IMR-90 (cell line): ENCODE measurements around the gene TPST1. TPM values are rescaled to one million over a fixed set of nuclear protein-coding genes. Genes with fewer than 3 reads are reported as not detected.

Source experiments
- ATAC-seq: fragments of 200-7000 bp; cut with Tn5 transposase; 2 replicates; pipeline ENCODE4 v1.9.1; 2020; ENCODE audit warnings: low read depth, mild to moderate bottlenecking, moderate library complexity
- BruUV-seq: library from RNA; stranded (reverse); fragments of 400-500 nt; replicated peaks from 2 replicates; lab custom pipeline; 2021; lab: Mats Ljungman, UMichigan
- CTCF ChIA-PET: fragments of 300-600 bp; formaldehyde crosslinking; extraction: SDS; loops from one replicate; lab custom pipeline; 2021; ENCODE audit warnings: antibody characterized with exemption; lab: Yijun Ruan, JAX
- POLR2A ChIA-PET: fragments of 300-600 bp; sonication (Branson Sonifier 250); formaldehyde crosslinking; loops from one replicate; lab custom pipeline; 2022; ENCODE audit warnings: antibody characterized with exemption; ENCODE audit not compliant: unreplicated experiment; lab: Charles Lee
- DNase-seq: peaks from one replicate; pipeline ENCODE4 v3.0.0; 2013
- H2AFZ ChIP-seq: replicated peaks from 2 replicates; pipeline ENCODE3; 2013; ENCODE audit warnings: low read length, mild to moderate bottlenecking; ENCODE audit not compliant: poor library complexity
- H2AK5ac ChIP-seq: 2 replicates; pipeline ENCODE4 v1.6.1; 2013; ENCODE audit warnings: low read depth, low read length, inconsistent platforms
- H2AK9ac ChIP-seq: replicated peaks from 2 replicates; pipeline ENCODE3; 2013; ENCODE audit warnings: mild to moderate bottlenecking, low read depth, low read length, moderate library complexity; ENCODE audit not compliant: poor library complexity
- H2BK120ac ChIP-seq: 2 replicates; pipeline ENCODE4 v1.6.1; 2013; ENCODE audit warnings: low read depth, low read length, inconsistent platforms
- H2BK15ac ChIP-seq: 3 replicates; pipeline ENCODE4 v1.6.1; 2013; ENCODE audit warnings: low read depth, low read length, inconsistent platforms
- H2BK20ac ChIP-seq: 2 replicates; pipeline ENCODE4 v1.6.1; 2013; ENCODE audit warnings: low read depth, mild to moderate bottlenecking, inconsistent platforms, low read length, moderate library complexity
- H2BK5ac ChIP-seq: 2 replicates; pipeline ENCODE4 v1.6.1; 2013; ENCODE audit warnings: mild to moderate bottlenecking, low read depth, low read length, inconsistent platforms; ENCODE audit not compliant: poor library complexity, severe bottlenecking
- H3K14ac ChIP-seq: replicated peaks from 2 replicates; pipeline ENCODE4 v1.6.1; 2013; ENCODE audit warnings: low read depth, low read length, inconsistent platforms
- H3K18ac ChIP-seq: 2 replicates; pipeline ENCODE4 v1.6.1; 2013; ENCODE audit warnings: low read depth, low read length, control low read depth
- H3K23ac ChIP-seq: 2 replicates; pipeline ENCODE4 v1.6.1; 2013; ENCODE audit warnings: low read depth, low read length, inconsistent platforms
- H3K27ac ChIP-seq: 2 replicates; pipeline ENCODE4 v1.5.1; 2013; ENCODE audit warnings: mild to moderate bottlenecking, control low read depth, low read length; ENCODE audit not compliant: insufficient read depth
- H3K27me3 ChIP-seq: 2 replicates; pipeline ENCODE4 v1.6.1; 2013; ENCODE audit warnings: low read length; ENCODE audit not compliant: control insufficient read depth, insufficient read depth
- H3K36me3 ChIP-seq: 2 replicates; pipeline ENCODE4 v1.6.1; 2013; ENCODE audit warnings: low read length, mixed read lengths; ENCODE audit not compliant: control insufficient read depth, insufficient read depth
- H3K4ac ChIP-seq: 2 replicates; pipeline ENCODE4 v1.6.1; 2013; ENCODE audit warnings: low read depth, low read length, inconsistent platforms
- H3K4me1 ChIP-seq: 2 replicates; pipeline ENCODE4 v1.6.1; 2013; ENCODE audit warnings: low read length, mixed read lengths; ENCODE audit not compliant: control insufficient read depth, insufficient read depth
- H3K4me2 ChIP-seq: 2 replicates; pipeline ENCODE4 v1.6.1; 2013; ENCODE audit warnings: low read depth, mild to moderate bottlenecking, control low read depth, low read length, moderate library complexity
- H3K4me3 ChIP-seq: 2 replicates; pipeline ENCODE4 v1.5.1; 2013; ENCODE audit warnings: low read depth, mild to moderate bottlenecking, control low read depth, low read length, moderate library complexity; ENCODE audit not compliant: insufficient read depth
- H3K56ac ChIP-seq: 2 replicates; pipeline ENCODE4 v1.6.1; 2013; ENCODE audit warnings: low read length, inconsistent platforms; ENCODE audit not compliant: insufficient read depth; ENCODE audit errors: extremely low read depth
- H3K79me1 ChIP-seq, 2 experiments: 2 replicates each; pipeline ENCODE4 v1.6.1; 2013; ENCODE audit warnings: low read length in 2 of 2, inconsistent platforms in 1 of 2, low read depth in 1 of 2
- H3K9ac ChIP-seq: 2 replicates; pipeline ENCODE4 v1.6.1; 2013; ENCODE audit warnings: low read depth, low read length, control low read depth
- H3K9me1 ChIP-seq: 2 replicates; pipeline ENCODE4 v1.6.1; 2013; ENCODE audit warnings: low read length, inconsistent platforms; ENCODE audit not compliant: insufficient read depth
- H3K9me3 ChIP-seq: 2 replicates; pipeline ENCODE4 v1.6.1; 2013; ENCODE audit warnings: low read length; ENCODE audit not compliant: control insufficient read depth, insufficient read depth
- H4K20me1 ChIP-seq: 2 replicates; pipeline ENCODE4 v1.6.1; 2013; ENCODE audit warnings: low read length, inconsistent platforms; ENCODE audit not compliant: insufficient read depth
- H4K5ac ChIP-seq: 2 replicates; pipeline ENCODE4 v1.6.1; 2013; ENCODE audit warnings: mild to moderate bottlenecking, low read depth, low read length, control low read depth
- H4K8ac ChIP-seq, 2 experiments: 2 replicates each; pipeline ENCODE4 v1.6.1; 2013; ENCODE audit warnings: low read depth in 2 of 2, low read length in 2 of 2, control low read depth in 1 of 2, inconsistent platforms in 1 of 2
- H4K91ac ChIP-seq: 2 replicates; pipeline ENCODE4 v1.6.1; 2013; ENCODE audit warnings: low read depth, low read length, inconsistent platforms; ENCODE audit not compliant: insufficient read depth
- BHLHE40 ChIP-seq: fragments of 150-350 bp; IDR thresholded peaks from 2 replicates; pipeline ENCODE4 v1.6.1; 2016; ENCODE audit warnings: mild to moderate bottlenecking, low read depth, low read length
- CEBPB ChIP-seq: IDR thresholded peaks from 2 replicates; pipeline ENCODE4 v1.6.1; 2012; ENCODE audit warnings: low read depth, low read length, improper control_type of control experiment
- CHD1 ChIP-seq: IDR thresholded peaks from 2 replicates; pipeline ENCODE4 v1.6.1; 2012; ENCODE audit warnings: low read depth, low read length, improper control_type of control experiment
- CTCF ChIP-seq: conservative IDR thresholded peaks from 2 replicates; pipeline ENCODE4 v1.5.1; 2012; ENCODE audit warnings: mild to moderate bottlenecking, low read depth, low read length, improper control_type of control experiment
- FOS ChIP-seq: fragments of 150-350 bp; IDR thresholded peaks from 2 replicates; pipeline ENCODE4 v1.6.1; 2016; ENCODE audit warnings: low read depth, low read length
- MAFK ChIP-seq: IDR thresholded peaks from 2 replicates; pipeline ENCODE4 v1.6.1; 2012; ENCODE audit warnings: low read depth, low read length, improper control_type of control experiment
- MXI1 ChIP-seq: IDR thresholded peaks from 2 replicates; pipeline ENCODE4 v1.6.1; 2012; ENCODE audit warnings: low read depth, mild to moderate bottlenecking, low read length, moderate library complexity, borderline replicate concordance
- NFE2L2 ChIP-seq: fragments of 150-350 bp; IDR thresholded peaks from 2 replicates; pipeline ENCODE4 v1.6.1; 2016; ENCODE audit warnings: low read depth, mild to moderate bottlenecking, low read length
- POLR2A ChIP-seq: IDR thresholded peaks from 2 replicates; pipeline ENCODE4 v1.6.1; 2012; ENCODE audit warnings: mild to moderate bottlenecking, low read depth, low read length
- RAD21 ChIP-seq: IDR thresholded peaks from 2 replicates; pipeline ENCODE4 v1.6.1; 2012; ENCODE audit warnings: low read length, improper control_type of control experiment
- RCOR1 ChIP-seq: IDR thresholded peaks from 2 replicates; pipeline ENCODE4 v1.6.1; 2012; ENCODE audit warnings: mild to moderate bottlenecking, low read length, improper control_type of control experiment; ENCODE audit not compliant: insufficient replicate concordance
- SMC3 ChIP-seq: fragments of 150-350 bp; IDR thresholded peaks from 2 replicates; pipeline ENCODE4 v1.6.1; 2016; ENCODE audit warnings: low read depth, mild to moderate bottlenecking, antibody characterized with exemption, low read length, moderate library complexity
- USF2 ChIP-seq: fragments of 150-350 bp; IDR thresholded peaks from 2 replicates; pipeline ENCODE4 v1.6.1; 2017; ENCODE audit warnings: mild to moderate bottlenecking, antibody characterized with exemption, low read length, low read depth
- WGBS, 2 experiments: methylation state at CpG; one replicate each; pipeline versions ENCODE4 v1.1.5 to v1.1.7; 2013; ENCODE audit warnings: missing lambda C conversion rate in 2 of 2; ENCODE audit not compliant: insufficient read length in 1 of 2; ENCODE audit errors: extremely low coverage in 2 of 2; 5-methylcytosine and 5-hydroxymethylcytosine counted together
- dilution Hi-C: fragments of 300-500 bp; cut with HindIII; formaldehyde crosslinking; loops from one replicate; pipeline ENCODE4 v1.14.3; 2018; ENCODE audit warnings: low sequenced_read_pairs; ENCODE audit not compliant: unreplicated experiment
- in situ Hi-C: fragments of 300-500 bp; cut with MboI; formaldehyde crosslinking; loops from 3 replicates; pipeline ENCODE4 v1.14.3; 2019; ENCODE audit warnings: low sequenced_read_pairs, inconsistent platforms, mixed read lengths
- intact Hi-C: fragments of 100-400 bp; cut with micrococcal nuclease; formaldehyde crosslinking; loops from 2 replicates; pipeline ENCODE4 v1.10.0; 2022
- polyA plus RNA-seq, 3 experiments: library from polyadenylated mRNA; depleted of rRNA; stranded (reverse); fragments of >200 nt; gene quantifications; 2 replicates each; pipeline ENCODE4 v1.2.3, GENCODE V29; 2012; ENCODE audit warnings: low replicate concordance in 1 of 3
- total RNA-seq: library from RNA; depleted of rRNA; stranded (reverse); fragments of >200 nt; gene quantifications from 2 replicates; pipeline ENCODE4 v1.2.3, GENCODE V29; 2012
- TF ChIP-seq, protein P1 (sequence below): fragments of 150-350 bp; IDR thresholded peaks from 2 replicates; pipeline ENCODE4 v1.6.1; 2016; ENCODE audit warnings: low read depth, mild to moderate bottlenecking, low read length, moderate library complexity, borderline replicate concordance

The TPST1 gene
- total and polyA plus RNA-seq, 2 of the 4 experiments (the other 2 are of a cell fraction): 37.7 to 58.6 TPM

GRCh38 chr7:66357087-66357486 is 152.0 kb downstream of the TPST1 start:
- no TSS peak for BruUV-seq
- peak overlapping the region; percentile 80; the same call in 1 of the 2 replicates for H3K14ac ChIP-seq
- no peak overlapping the region for H4K5ac ChIP-seq
- dilution Hi-C loops (no loop called here), in situ Hi-C loops (no loop called here), intact Hi-C loops (loop anchor here (5.0 kb wide), 1 partner anchor 215 kb away; no protein-coding TSS in a partner anchor)
- H4K8ac ChIP-seq: peak overlapping the region in 1 of 2 experiments; percentile 44; a peak in 2 of 4 replicates
- H3K18ac ChIP-seq: no peak overlapping the region; the same call in 1 of the 2 replicates
- ChIA-PET POLR2A (no interaction called here), CTCF (no interaction called here)
- H3K4me3 ChIP-seq: no peak overlapping the region
- peak overlapping the region; percentile 85; the same call in 1 of the 2 replicates for H3K4ac ChIP-seq
- H3K23ac ChIP-seq: no peak overlapping the region
- no peak overlapping the region for H2BK5ac ChIP-seq
- peaks cover 6% of the 10 kb centered on the region; the same call in 1 of the 2 replicates for H3K9me1 ChIP-seq
- no peak overlapping the region for H3K9ac ChIP-seq
- ATAC-seq (no peak), DNase-seq (no peak)
- peaks cover 3% of the 10 kb centered on the region; the same call in 1 of the 2 replicates for H4K20me1 ChIP-seq
- H3K9me3 ChIP-seq: no peaks in the 10 kb centered on the region
- WGBS, 2 experiments: no CpG with 5 or more reads among the region's 3 CpGs
- H3K4me2 ChIP-seq: no peak overlapping the region
- H2AK9ac ChIP-seq: no peak overlapping the region
- H3K79me1 ChIP-seq: peaks cover 4 to 25% of the 10 kb centered on the region in 2 experiments; a peak in 2 of 4 replicates
- no peak overlapping the region for H3K27ac ChIP-seq
- no peak overlapping the region for H2AFZ ChIP-seq
- peak overlapping the region; percentile 7; the same call in 1 of the 2 replicates for H2BK20ac ChIP-seq
- H2AK5ac ChIP-seq: peak overlapping the region; percentile 74; the same call in 1 of the 2 replicates
- peak overlapping the region; percentile 81; the same call in 1 of the 2 replicates for H2BK120ac ChIP-seq
- H3K4me1 ChIP-seq: peaks cover 12% of the 10 kb centered on the region
- H3K27me3 ChIP-seq: no peaks in the 10 kb centered on the region
- no peak overlapping the region for H3K56ac ChIP-seq
- peaks cover 24% of the 10 kb centered on the region; the same call in 1 of the 2 replicates for H3K36me3 ChIP-seq
- peak overlapping the region; percentile 25; the same call in 1 of the 2 replicates for H4K91ac ChIP-seq
- TF ChIP-seq CHD1: no peak
- no peak for TF ChIP-seq MXI1
- no peak for TF ChIP-seq MAFK
- no peak for TF ChIP-seq USF2
- TF ChIP-seq POLR2A: no peak
- no peak for TF ChIP-seq RAD21
- TF ChIP-seq, protein P1, sequence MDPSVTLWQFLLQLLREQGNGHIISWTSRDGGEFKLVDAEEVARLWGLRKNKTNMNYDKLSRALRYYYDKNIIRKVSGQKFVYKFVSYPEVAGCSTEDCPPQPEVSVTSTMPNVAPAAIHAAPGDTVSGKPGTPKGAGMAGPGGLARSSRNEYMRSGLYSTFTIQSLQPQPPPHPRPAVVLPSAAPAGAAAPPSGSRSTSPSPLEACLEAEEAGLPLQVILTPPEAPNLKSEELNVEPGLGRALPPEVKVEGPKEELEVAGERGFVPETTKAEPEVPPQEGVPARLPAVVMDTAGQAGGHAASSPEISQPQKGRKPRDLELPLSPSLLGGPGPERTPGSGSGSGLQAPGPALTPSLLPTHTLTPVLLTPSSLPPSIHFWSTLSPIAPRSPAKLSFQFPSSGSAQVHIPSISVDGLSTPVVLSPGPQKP: no peak
- no peak for TF ChIP-seq CEBPB
- TF ChIP-seq SMC3: no peak
- TF ChIP-seq RCOR1: no peak
- TF ChIP-seq NFE2L2: no peak
- no peak for TF ChIP-seq BHLHE40
- TF ChIP-seq FOS: no peak
- no peak for TF ChIP-seq CTCF
- H2BK15ac ChIP-seq: no peak overlapping the region; the same call in 2 of the 3 replicates
